ENCODE data around the gene PRIMA1. TPM values are rescaled to one million over a fixed set of nuclear protein-coding genes. Genes with fewer than 3 reads are reported as not detected.

Gene PRIMA1
- total and polyA plus RNA-seq, 2 experiments from 2014 or later, result 0.53 to 5.7 TPM

DNA sequence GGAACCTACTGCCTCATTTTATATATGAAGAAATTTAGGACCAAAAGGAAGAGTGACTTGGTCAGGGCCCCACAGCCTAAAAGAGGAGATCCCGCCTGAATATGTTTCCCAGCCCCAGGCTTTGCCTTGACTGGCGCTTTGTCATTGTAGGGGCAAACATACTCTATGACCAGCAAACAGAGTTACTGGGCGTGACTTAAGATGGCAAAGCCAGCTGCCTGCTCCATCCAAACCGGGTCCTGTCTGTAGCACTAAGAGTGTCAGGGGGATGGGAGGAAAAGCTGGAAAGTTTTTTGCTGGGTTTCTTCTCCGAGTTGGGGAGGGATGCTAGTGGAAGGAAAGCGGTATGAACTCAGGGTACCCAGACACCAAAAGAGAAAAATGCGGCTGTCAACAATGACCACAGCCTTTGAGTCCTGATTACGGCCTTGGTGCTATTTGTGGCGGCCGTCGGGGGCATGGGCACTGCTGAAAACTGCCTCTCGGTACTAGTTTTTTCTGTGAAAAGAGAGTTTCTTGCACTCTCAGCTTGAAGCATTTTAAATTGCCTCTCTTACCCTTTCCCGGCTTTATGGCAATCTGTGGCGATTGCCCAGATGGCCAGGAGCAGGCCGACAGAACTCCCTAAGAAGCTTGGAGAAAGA, 82.7 kb downstream of the PRIMA1 start:
- TF ChIP-seq, protein P1, sequence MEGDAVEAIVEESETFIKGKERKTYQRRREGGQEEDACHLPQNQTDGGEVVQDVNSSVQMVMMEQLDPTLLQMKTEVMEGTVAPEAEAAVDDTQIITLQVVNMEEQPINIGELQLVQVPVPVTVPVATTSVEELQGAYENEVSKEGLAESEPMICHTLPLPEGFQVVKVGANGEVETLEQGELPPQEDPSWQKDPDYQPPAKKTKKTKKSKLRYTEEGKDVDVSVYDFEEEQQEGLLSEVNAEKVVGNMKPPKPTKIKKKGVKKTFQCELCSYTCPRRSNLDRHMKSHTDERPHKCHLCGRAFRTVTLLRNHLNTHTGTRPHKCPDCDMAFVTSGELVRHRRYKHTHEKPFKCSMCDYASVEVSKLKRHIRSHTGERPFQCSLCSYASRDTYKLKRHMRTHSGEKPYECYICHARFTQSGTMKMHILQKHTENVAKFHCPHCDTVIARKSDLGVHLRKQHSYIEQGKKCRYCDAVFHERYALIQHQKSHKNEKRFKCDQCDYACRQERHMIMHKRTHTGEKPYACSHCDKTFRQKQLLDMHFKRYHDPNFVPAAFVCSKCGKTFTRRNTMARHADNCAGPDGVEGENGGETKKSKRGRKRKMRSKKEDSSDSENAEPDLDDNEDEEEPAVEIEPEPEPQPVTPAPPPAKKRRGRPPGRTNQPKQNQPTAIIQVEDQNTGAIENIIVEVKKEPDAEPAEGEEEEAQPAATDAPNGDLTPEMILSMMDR (IDR thresholded peaks at IDR 0.05; ENCODE audit: low read depth, low read length), result no peak
- Histone ChIP-seq H3K9me3 (ENCODE audit: low read depth) (no peaks in the 10 kb centered on the region), H3K36me3 (no peaks in the 10 kb centered on the region), H3K27ac (no peak overlapping the region), H3K4me1 (ENCODE audit: low read depth) (no peaks in the 10 kb centered on the region), H3K4me3 (no peak overlapping the region), H3K27me3 (no peaks in the 10 kb centered on the region)
- DNase-seq (ENCODE audit: low read depth in 1 of 2, low spot score in 1 of 2), result no peak

DNA sequence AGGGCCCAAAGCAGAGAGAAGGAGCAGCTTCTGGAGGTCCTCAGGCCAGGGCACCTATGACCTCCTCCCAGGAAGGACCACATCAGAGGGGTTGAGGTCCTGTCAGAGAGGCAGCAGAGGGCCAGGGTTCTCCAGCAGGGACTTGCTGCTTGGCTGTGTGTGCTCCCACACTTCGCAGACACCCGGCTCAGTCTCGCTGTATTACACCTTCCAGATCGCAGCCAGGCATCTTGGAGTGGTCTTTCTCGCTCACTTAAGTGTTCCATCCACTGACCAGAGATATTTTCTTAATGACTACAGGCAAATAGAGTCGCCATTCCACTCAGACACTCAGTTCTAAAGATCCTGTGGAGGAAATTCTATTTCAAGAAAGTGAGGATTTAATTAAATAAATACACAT, 84.3 kb downstream of the PRIMA1 start:
- DNase-seq (ENCODE audit: low read depth in 1 of 2, low spot score in 1 of 2), result no peak
- TF ChIP-seq, protein P1 (IDR thresholded peaks at IDR 0.05; ENCODE audit: low read depth, low read length), result no peak
- Histone ChIP-seq H3K9me3 (ENCODE audit: low read depth) (no peaks in the 10 kb centered on the region), H3K36me3 (no peaks in the 10 kb centered on the region), H3K27ac (no peak overlapping the region), H3K27me3 (no peaks in the 10 kb centered on the region), H3K4me3 (no peak overlapping the region), H3K4me1 (ENCODE audit: low read depth) (no peaks in the 10 kb centered on the region)

DNA sequence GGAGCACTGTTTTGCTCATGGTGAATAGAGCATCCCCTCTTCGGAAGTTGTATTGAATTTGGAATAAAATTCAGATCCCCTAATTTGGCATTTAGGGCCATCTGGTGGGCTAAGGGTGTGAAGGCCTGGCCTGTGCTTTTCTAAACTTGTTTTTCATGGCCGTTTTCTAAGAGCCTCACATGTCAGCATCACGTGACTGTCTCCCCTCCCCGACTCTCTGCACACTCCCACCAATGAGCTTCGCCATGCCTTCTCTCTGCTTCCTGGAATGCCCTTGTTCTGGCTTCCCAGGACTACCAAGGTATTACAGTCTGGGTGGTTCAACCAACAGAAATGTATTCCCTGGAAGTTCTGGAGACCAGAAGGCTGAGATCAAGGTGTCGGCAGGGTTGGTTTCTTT, 85.3 kb downstream of the PRIMA1 start:
- Histone ChIP-seq H3K36me3 (no peaks in the 10 kb centered on the region), H3K9me3 (ENCODE audit: low read depth) (no peaks in the 10 kb centered on the region), H3K4me3 (no peak overlapping the region), H3K4me1 (ENCODE audit: low read depth) (no peaks in the 10 kb centered on the region), H3K27ac (no peak overlapping the region), H3K27me3 (no peaks in the 10 kb centered on the region)
- DNase-seq (ENCODE audit: low read depth in 1 of 2, low spot score in 1 of 2), result no peak
- TF ChIP-seq, protein P1 (IDR thresholded peaks at IDR 0.05; ENCODE audit: low read depth, low read length), result no peak

DNA sequence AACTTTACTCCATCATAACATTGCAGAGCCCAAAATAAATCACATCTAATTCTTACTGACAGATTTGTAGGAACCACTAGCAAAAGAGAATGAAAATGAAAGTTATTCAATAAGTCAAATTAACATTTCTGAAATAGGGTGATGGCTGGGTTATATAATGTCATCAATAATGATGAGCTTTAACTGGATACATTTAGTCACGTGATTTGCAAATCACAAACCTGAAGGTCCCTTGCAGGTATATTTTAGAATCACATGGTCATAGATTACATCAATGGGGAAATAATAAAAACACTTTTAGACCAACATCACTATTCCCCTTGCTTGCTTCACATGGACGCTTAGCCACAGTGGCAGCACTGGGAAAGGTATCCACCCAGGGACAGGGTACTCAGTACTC, 86.7 kb downstream of the PRIMA1 start:
- Histone ChIP-seq H3K36me3 (no peaks in the 10 kb centered on the region), H3K4me3 (no peak overlapping the region), H3K9me3 (ENCODE audit: low read depth) (no peaks in the 10 kb centered on the region), H3K27me3 (no peaks in the 10 kb centered on the region), H3K27ac (no peak overlapping the region), H3K4me1 (ENCODE audit: low read depth) (no peaks in the 10 kb centered on the region)
- DNase-seq (ENCODE audit: low read depth in 1 of 2, low spot score in 1 of 2), result no peak
- TF ChIP-seq, protein P1 (IDR thresholded peaks at IDR 0.05; ENCODE audit: low read depth, low read length), result no peak

DNA sequence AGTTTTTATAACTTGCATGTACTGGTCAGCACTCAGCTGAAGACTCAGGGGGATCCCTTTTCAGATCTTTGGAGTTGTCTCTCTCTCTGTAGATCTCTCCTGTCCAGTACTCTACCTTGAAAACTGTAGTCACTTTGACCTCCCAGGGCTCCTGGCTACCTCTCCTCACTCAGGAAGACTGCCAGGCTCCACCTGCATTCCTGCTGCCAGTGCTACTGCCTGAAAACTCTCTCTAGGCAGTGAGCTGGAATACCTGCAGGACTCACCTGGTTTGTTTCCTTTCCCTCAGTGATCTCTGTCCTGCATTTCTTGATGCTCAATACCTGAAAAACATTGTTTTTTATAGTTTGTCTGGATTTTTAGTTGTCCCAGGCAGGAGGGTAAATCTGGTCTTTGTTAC, 87.4 kb downstream of the PRIMA1 start:
- TF ChIP-seq, protein P1 (IDR thresholded peaks at IDR 0.05; ENCODE audit: low read depth, low read length), result no peak
- no peak for DNase-seq (ENCODE audit: low read depth in 1 of 2, low spot score in 1 of 2)
- Histone ChIP-seq H3K27ac (no peak overlapping the region), H3K27me3 (no peaks in the 10 kb centered on the region), H3K4me1 (ENCODE audit: low read depth) (no peaks in the 10 kb centered on the region), H3K9me3 (ENCODE audit: low read depth) (no peaks in the 10 kb centered on the region), H3K36me3 (no peaks in the 10 kb centered on the region), H3K4me3 (no peak overlapping the region)
